NAMALWA (cell line): ENCODE data around the gene ABCA13.

ENCODE experiments used
- DNase-seq: peaks from one replicate; pipeline ENCODE4 v3.0.0-alpha.2; 2015; ENCODE audit warnings: low spot score

The ABCA13 gene

DNA sequence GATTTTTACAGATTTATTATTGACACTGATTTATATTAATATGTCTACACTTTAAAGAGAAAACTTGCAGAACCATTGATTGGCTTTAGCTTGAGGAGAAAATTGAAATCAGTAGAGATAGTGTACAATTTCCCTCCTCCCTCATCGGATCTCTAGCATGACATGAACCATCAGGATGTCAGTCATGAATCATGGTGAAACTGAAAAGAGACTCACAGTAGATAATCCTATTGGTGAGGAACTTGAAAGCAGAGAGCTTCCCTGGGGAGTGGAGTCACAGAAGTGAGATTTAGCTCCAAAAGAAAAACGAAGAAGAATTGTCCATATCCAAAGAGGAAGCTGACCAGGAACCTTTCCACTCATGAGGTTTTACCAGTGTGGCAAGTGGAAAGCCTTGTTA lies 346.8 kb downstream of the ABCA13 start:
- no peak for DNase-seq

DNA sequence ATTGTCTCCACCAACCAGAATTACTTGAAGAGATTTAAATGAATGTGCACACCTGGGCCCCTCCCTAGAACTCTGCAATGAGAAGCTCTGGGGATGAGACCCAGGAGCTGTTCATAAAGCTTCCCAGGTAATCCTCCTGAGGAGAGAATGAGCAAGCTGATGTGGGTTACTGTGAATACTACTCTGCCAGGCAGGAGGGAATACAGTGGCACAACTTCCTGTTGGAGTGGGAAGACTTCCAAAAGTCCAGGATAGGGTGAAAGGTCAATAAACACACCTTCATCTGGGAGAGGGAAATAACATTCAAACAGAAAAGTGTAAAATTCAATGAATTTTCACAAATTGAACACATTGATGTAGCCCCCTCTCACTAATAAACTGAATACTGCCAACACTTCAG lies 351.4 kb downstream of the ABCA13 start:
- no peak for DNase-seq

DNA sequence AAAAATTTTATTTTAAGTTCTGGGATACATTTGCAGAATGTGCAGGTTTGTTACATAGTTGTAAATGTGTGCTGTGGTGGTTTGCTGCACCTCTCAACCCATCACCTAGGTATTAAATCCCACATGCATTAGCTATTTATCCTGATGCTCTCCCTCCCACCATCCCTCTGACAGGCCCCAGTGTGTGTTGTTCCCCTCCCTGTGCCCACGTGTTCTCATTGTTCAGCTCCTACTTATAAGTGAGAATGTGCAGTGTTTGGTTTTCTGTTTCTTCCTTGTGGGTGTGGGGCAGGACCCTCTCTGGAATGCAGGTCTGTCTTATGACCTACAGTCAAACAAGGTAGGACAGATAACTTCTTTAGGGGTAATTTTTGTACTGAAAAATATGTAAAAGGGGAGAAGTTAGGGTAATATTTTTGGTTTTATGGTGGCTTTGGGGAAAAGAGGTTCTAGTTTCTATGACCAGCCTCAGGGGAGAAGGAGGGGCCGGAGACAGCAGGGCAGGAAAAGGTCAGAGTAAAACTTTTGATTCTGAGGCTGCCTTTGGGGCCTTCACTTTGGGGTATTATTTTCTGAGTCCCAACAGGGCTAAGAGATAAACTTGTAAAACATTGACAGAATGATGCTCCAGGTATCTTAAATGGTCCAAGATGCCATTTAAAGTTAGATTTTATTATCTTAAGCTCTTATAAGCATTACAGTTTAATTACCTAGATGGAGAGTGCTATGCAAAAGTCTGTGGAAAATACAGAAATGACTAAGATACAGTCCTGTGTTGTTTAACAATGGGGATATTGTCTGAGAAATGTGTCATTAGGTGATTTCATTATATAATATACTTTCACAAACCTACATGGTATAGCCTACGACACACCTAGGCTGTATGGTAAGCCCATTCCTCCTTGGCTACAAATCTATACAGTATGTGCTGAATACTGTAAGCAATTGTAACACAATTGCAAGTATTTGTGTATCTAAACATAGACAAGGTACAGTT lies 354.8 kb downstream of the ABCA13 start:
- no peak for DNase-seq

DNA sequence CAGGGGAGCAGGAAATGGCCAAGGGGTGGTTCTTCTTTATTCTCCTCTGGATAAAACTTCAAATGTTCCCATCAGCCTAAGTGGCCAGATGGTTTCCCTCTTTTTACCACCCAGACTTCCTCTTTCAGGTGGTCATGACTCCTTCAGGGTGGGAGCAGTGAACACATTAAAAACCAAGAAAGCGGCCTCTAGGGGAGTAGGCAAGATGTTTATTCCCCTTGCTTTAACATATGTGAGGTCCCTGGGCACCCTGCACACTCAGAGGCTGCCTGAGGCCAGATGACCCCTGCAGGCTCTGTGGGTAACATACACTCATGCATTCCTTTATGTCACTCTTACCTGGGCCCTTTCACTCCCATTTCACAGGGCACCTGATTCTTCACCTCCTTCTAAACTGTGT lies 357.4 kb downstream of the ABCA13 start:
- peak; percentile 55 for DNase-seq

DNA sequence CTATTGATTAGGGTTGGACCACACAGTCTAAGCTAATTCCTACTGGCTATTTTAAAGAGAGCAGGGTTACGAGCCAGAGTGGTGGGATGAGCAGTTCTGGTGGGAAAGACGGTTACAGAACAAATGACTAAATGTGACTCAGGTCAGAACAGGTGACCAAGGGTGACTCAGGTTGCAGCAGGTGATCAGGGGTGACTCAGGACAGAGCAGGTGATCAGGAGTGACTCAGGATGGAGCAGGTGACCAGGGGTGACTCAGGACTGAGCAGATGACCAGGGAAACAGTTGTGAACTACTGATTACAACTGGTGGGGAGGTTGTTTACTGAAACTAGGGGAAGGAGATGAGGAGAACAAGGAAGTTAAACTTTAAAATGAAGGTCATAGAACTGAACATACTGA lies 366.3 kb downstream of the ABCA13 start:
- no peak for DNase-seq

DNA sequence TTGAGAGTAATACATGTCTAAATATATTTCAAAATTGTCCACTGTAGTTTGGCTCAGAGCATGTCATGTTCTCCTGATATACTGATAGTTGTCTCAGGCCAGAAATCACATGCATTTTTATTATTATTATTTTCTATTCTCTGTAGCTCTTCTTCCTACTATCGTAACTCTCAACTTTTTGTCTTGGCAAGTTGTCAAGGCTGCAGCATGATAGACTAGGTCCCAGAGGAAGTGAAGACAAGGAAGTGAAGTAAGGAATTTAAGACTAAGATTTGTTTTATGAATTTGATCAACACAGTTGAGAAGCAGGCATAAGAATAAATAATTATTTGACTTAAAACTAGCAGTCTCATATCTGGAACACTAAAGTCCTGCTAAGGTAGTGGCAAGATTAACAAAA lies 369.5 kb downstream of the ABCA13 start:
- DNase-seq, result no peak

DNA sequence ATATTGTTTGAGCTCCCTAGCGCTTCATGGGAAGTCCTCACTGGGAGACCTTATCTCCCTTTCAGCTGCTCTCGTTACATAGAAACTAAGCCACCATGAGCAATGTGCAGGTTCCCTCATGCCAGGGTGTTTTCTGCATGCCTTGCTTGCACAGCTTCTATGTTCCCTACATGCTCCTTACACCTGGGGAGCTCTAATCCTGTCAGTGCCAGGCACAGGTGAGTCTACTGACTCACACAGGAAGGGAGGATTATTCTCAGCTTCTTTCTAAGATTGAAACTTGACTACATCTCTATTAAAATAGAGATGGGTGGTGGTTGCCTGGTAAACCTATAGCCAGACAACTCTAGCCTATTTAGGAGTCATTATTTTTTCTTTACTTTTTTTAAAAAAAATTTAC lies 377.4 kb downstream of the ABCA13 start:
- DNase-seq, result no peak

DNA sequence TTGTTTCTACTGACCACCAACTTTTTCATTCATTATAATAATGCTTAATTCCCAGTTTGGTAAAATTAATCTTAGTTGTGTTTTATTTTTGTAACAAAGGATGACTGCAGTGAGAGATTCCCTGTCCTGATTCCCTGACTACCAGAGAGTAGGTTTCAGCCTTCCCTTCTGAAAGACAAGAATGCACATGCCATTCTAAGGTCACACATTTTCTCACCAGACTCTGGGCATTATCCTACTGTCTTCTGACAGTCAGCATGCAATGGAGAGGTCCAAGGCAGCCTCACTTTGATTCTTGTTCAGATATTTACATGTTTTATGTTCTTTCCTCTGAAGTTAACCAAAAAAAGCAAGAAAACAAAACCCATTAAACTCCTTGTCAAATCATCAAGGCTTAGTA lies 380.4 kb downstream of the ABCA13 start:
- DNase-seq, result no peak

DNA sequence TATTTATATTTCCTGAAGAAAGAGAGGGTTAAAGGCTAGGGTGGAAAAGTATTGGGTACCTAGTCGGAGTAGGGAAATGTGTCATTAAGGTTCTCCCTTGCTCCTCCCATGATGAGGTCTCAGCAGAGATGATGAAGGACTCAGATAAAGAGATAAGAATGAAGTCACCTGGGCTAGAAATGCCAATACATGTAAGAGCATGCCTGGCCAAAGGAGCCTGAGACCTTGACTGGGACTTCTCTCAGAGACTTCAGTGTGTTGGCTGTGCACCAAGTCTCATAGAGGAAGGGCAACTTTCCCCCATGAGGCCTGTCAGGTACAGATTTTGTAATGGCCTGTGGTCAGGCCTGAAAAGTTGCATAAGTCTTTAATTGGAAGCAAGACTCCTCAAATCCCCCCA lies 392.1 kb downstream of the ABCA13 start:
- DNase-seq, result no peak

DNA sequence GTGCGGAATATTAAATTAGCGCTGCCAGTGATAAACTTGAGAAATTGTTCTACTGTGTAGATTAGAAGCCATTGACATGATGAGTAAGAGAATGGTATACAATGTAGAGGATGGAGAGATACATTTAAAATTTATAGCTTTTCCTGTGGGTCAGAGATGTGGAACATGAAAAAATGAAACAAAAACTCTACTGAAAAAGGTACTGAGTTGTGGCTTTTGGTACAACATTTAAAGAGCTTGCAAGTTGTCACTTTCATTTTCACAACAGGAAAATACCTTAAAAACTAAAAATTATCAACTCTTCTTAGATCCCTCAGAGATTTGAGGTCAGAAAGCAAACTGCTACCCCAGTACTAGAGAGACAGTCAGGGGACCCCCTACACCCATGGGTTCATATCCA lies 404.3 kb downstream of the ABCA13 start:
- no peak for DNase-seq

DNA sequence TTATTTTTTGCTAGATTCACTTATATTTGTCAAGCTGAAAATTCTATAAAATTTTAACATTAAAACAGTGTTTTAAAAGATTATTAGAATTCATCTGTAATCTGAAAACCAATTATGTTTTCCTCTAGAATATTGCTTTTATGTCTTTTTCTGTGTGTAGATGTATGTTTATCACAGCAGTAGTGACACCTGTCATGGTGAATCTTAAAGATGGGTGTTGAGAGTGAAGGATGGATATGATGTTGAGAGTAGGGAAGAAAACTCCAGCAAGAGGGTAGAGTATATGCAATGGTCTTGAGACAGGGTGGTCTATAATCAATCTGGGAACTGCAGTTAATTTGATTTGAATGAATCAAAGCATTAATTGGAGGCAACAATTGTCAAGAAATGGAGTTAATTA lies 416.2 kb downstream of the ABCA13 start:
- DNase-seq, result no peak

DNA sequence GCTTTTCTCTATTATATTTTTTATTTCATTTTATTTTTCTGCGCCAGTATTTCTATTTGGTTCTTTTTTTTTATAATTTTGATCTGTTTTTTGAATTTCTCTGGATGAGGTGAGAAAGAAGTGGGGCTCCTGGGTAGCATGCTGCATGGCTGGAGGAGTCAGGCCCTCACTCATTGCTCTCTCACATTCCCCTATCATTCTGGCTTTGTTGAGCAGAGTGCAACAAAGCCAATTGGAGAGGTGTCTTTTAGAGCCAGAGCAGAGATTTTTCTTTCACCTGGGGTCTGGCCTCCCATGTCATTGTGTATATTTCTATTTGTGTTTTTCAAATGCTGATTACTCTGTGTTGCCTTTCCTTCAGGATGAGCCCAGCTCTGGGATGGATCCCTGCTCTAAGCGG lies 423.1 kb downstream of the ABCA13 start:
- no peak for DNase-seq

DNA sequence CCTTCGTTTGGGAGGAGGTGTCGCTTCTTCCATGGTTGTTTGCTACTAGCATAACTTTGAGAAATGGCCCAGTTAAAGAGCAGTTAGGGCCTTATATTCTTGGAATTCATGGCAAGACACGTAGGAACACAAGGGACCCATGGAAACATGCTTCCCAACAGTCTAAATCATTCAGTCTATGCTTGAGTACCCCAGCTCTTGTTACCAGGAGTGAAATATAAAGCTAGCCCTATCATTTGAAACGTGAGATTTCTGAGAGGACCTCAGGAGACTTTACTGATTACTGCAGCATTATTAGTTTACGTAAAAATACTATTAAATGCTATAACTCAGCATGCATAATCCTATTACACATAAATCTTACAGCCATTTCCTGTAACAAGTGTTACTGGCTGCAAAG lies 424.5 kb downstream of the ABCA13 start:
- DNase-seq, result no peak

DNA sequence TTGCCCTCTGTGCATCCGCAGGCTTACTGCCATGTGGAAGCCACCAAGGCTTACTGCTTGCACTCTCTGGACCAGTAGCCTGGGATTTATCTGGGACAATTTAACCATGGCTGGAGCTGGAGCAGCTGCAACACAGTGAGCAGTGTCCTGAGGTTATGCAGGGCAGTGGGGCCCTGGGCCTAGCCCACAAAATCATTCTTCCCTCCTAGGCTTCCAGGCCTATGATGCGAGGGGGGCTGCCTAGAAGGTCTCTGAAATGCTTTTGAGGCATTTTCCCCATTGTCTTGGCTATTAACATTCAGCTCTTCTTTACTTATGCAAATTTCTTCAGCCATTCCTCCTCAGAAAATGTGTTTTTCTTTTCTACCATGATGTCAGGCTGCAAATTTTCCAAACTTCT lies 439.4 kb downstream of the ABCA13 start:
- DNase-seq, result no peak

DNA sequence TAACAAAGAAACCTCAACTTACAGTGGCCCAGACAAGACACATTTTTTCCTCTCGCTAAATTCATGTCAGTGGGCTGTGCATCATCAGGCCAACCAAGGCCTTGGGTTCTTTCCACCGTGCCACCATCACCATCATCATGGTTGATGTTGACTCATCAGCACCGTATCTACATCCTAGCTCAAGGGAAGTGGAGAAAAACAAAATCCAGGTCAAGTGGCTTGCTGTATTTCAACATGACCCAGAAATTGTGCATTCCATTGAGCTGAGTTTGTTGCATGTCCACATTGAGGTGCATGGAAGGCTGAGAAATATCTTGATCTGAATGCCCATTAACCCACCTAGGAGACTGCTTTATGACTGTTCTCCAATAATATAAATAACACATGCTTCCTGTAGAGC lies 440.7 kb downstream of the ABCA13 start:
- DNase-seq, result no peak

DNA sequence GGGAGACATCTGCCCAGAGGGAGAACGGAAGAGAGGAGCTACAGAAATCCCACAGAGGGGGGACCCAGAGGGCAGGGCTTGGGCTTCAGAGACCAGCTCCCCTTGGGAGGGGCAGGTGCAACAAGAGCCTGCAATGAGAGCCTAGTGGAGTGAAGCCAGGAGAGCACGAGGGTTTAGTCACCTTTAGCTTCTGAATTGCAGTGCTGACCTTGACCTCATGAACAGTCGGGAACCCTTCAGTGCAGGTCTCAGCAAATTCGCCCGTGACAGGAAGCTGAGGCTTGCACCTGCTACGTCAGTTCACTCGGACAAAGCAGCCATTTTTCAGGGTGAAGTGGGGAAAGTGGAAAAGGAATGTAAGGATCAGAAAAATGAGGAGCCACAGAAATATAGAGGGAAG lies 446.2 kb downstream of the ABCA13 start:
- no peak for DNase-seq

DNA sequence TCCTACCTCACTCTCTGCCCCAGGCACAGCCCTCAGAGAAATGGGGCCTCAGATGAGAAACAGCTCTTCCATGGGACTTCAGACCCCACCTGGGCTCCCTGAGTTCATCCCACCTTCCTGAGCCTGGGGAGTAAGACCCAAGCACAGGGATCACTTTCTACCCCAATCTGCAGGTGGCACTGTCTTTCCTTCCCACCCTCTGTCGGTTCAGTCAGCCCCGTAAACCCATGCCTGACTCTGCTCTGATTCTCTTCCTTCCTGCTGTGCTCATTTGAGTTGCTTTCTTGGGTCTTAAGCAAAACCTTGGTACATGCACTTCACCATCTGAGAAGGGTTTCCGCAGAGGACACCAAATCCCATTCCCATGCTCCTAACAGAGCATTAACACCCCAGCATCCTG lies 446.7 kb downstream of the ABCA13 start:
- DNase-seq, result no peak

DNA sequence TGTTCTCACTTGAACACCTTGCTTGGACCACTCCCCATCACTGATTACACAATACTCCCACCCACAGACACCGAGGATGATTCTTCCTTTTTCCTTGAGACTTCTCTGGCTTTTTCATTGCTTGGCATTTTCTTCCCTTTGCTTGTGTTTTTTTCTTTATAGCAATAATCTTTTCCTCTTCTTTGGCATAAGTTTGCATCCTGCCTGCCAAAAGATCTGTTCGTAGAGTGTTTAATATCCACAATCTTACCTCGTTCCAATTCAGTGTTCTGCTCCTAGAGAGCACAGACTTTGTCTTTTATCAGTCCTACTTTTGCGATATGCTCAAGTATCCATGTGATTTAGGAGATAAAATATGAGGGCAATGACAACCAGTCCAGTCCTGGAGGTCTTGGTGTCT lies 449.8 kb downstream of the ABCA13 start:
- DNase-seq, result no peak

DNA sequence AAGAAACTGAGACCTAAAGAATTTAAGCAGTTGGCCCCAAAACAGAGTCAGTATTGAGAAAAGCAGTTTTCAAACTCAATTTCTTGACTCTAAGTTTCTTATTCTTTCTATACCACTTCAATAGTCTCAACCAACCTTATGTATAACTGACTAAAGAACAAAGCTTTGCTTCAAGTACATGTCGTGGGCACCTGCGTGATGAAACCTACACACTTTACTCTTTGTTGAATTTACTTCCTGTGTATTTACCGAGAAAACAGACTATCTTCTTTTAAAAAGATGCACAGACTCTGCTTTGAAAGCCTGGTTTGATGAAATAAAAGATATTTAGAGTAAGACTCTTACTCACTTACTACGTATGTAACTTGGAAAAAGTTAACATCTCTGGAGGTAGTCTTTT lies 455.9 kb downstream of the ABCA13 start:
- DNase-seq, result no peak

DNA sequence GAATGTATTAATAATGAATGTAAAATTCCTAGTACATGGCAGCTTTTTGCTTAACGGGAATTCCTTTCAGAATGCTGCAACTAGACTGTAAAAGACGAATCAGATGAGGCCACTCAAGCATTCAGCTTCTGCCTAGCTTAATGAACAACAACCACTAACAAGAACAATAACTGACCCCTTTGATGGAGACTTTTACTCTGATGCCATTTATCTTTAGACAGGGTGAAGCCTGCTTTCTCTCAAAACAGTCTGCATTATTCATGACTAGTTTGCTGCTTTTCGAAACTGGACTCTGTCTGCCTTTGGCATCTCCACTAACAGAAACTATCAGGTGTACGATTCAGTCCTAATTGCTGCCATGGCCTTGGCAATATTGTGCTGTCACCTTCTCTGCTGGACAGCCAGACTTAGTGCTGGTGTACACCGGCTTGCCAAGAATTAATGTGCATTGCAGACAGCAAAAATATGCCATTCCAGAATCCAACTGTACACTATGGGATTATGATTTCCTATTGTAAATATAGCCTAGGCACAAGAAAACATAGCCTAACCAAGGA lies 457.6 kb downstream of the ABCA13 start:
- no peak for DNase-seq

DNA sequence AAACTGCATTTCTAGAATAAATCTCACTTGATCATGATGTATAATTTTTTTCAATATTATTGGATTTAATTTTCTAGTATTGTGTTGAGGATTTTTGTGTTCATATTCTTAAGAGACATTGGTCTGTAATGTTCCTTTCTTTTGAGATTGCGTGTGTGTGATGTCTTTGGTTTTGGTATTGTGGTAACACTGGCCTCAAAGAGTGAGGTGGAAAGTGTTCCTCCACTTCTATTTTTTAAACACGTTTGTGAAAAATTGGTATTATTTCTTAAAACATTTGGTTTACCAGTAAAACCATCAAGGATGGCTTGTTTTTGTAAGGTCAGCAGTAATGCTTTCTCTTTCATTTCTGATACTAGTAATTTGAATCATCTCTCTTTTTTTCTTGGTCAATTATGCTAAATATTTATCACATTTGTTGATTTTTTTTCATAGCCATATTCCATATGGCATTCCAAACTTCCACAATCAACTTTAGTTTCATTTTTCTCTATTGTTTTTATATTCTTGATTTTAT lies 462.9 kb downstream of the ABCA13 start:
- no peak for DNase-seq

DNA sequence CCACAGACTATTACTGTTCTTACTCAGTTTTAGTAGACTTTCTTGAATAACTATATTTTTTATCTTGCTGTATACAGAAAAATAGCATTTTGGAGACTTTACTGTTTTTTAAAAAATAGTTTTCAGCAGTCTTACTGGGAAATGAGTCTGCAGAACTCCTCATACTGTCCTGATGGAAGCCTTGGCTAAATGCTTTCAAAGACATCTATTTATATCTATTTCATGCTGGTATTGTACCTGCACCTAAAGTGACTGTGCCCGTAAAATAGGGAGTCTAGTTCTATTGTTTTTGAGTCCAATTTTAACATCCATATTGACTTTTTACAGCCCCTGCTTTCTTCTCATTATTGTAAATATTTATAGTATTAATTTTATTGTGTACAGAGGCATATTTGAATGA lies 464.5 kb downstream of the ABCA13 start:
- DNase-seq, result no peak

DNA sequence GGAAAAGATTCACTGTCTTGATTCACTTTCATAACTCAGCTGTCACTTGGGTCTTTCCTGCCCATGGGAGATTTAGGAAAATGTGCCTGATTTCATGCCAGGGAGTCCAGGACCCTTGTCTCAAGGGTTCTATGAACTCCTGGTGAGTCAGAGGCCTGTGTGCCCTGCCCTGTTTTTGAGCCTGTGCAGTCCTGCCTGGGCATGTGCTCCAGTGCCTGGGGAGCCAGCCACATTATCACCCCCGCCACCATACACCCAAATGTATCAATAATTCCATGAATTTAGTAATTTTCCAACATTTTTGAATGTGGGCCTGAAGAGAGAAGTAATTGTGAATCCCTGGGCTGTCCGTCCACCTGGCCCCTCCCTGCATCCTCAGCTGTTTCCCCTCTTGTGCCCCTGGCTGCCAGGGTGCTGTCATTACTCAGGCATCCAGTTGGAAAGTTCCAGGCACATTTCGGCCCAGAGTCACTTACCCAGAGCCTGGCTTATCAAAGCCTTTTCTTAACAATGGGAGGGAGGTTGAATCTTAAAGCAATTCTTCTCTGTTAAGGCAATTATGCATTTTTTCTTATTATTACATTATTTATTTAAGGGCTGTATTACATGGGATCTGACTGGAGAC lies 465.2 kb downstream of the ABCA13 start:
- DNase-seq, result no peak
